GM19351 (cell line): ENCODE results near the gene PTPRH.

ENCODE experiments used
- ATAC-seq: cut with Tn5 transposase; IDR thresholded peaks from one replicate; pipeline ENCODE4 v1.9.1; 2021; ENCODE audit warnings: mild to moderate bottlenecking, moderate library complexity; ENCODE audit not compliant: unreplicated experiment

Gene PTPRH

GRCh38 chr19:55134736-55135135 is 74.6 kb downstream of the PTPRH start:
- no peak for ATAC-seq

GRCh38 chr19:55133639-55134444 is 75.5 kb downstream of the PTPRH start:
- no peak for ATAC-seq

GRCh38 chr19:55132453-55133129 is 76.7 kb downstream of the PTPRH start:
- ATAC-seq: no peak

- ATAC-seq: no peak
These were observed 77.9 kb downstream of the PTPRH start for GRCh38 chr19:55131421-55131820.
